Heart left ventricle (tissue), 13 donors: ENCODE results near the gene TRMT61A.

ENCODE experiments used
- CTCF ChIP-seq, 12 donors: fragments of 200-600 bp; sonication (generic) in 4 of 12; IDR thresholded peaks; one replicate each; pipeline versions ENCODE4 v1.5.0 to v1.8.0; 2018 to 2022; ENCODE audit warnings: antibody characterized with exemption in 12 of 12, mild to moderate bottlenecking in 5 of 12
- POLR2A ChIP-seq, 2 donors: fragments of 450-650 bp; IDR thresholded peaks; one replicate each; pipeline ENCODE4 v1.6.1; 2017; ENCODE audit warnings: antibody characterized with exemption in 2 of 2, mild to moderate bottlenecking in 2 of 2, moderate library complexity in 2 of 2
- donor health status: ischemic (EF 13 %, LVEDD 7.1; RV severe dilation, severe dysfunction).
- donor health status: DM: no; HTN: yes; CAD: no.
- donor health status: DM: no; HTN: no; CAD: no.
- donor health status: ischemic (EF 25% LVEDD 6.9; RV normal size, moderate dysfunction).
- donor health status: ischemic (EF 25% LVEDD 5.7; RV mildly dilated, moderate dysfunction).
- donor health status: ischemic (EF 35%, LVEDD 5.7; RV mildly dilated, moderate dysfunction).
- donor health status: nonischemic (EF 11% LVEDD 7.7; RV severe dilation, severe dysfunction).
- donor health status: DM: yes; HTN: yes; CAD: no.
- donor health status: PGD.
- donor health status: ischemic (EF 29% LVEDD 5.4; RV normal size, mild dysfunction).
- donor health status: nonischemic (EF 23%, LVEDD 6.1; RV moderate dilation, normal function).

GRCh38 chr14:103563844-103564505, 35.0 kb downstream of the TRMT61A start:
- TF ChIP-seq CTCF (IDR thresholded peaks at IDR 0.05) (no peak), POLR2A (IDR thresholded peaks at IDR 0.05) (no peak)
